ENCODE measurements around the gene PRR15L. TPM values are rescaled to one million over a fixed set of nuclear protein-coding genes. Genes with fewer than 3 reads are reported as not detected.

PRR15L gene
- total RNA-seq, 4 donors from 2014 or later = 9.9 to 45.1 (median 24.3) TPM

DNA sequence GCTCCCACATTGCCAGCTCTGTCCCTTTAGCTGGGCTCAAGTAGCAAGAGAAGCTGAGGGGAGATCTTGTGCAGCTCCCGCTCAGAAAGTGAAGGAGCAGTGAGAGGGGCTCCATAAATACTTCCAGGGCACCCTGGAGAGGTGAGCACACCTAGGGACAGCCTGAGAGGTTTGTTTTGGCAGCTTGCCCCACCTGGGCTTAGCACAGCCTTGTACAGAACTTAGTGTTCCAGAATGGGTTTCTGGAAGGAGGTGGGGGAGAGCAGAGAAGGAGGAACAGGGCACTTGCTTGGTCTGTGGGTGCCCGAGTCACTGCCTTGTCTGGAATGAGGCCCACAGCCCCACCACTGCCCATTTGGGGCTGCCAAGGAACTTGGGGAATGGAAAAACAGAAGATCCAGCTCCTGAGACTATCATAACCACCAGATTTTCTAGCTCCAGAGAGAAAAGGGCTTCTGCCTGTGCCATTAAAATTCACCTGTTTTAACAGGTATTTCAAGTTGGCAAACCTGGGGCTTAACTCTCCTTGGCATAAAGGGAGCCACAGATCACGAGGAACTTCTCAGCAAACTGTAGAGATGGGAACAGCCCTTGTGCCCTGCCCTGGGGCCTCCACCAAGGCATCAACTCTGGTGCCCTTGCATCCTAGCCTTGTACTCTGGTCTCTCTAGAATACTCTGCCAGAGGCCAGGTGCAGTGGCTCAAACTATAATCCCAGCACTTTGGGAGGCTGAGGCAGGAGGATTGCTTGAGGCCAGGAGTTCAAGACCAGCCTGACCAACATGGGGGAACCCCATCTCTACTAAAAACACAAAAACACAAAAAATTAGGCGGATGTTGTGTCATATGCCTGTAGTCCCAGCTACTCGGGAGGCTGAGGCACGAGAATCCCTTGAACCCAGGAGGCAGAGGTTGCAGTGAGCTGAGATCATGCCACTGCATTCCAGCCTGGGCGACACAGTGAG, 1.9 kb downstream of the PRR15L start:
- DNase-seq (ENCODE audit: low spot score in 2 of 2) = no peak
- 76 to 81% methylated on average over 7 of the region's 7 CpGs for WGBS, 2 donors
- TF ChIP-seq, protein P1, sequence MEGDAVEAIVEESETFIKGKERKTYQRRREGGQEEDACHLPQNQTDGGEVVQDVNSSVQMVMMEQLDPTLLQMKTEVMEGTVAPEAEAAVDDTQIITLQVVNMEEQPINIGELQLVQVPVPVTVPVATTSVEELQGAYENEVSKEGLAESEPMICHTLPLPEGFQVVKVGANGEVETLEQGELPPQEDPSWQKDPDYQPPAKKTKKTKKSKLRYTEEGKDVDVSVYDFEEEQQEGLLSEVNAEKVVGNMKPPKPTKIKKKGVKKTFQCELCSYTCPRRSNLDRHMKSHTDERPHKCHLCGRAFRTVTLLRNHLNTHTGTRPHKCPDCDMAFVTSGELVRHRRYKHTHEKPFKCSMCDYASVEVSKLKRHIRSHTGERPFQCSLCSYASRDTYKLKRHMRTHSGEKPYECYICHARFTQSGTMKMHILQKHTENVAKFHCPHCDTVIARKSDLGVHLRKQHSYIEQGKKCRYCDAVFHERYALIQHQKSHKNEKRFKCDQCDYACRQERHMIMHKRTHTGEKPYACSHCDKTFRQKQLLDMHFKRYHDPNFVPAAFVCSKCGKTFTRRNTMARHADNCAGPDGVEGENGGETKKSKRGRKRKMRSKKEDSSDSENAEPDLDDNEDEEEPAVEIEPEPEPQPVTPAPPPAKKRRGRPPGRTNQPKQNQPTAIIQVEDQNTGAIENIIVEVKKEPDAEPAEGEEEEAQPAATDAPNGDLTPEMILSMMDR (IDR thresholded peaks at IDR 0.05) = no peak
- TF ChIP-seq POLR2A (IDR thresholded peaks at IDR 0.05) = no peak
- intact Hi-C loops (cut with DNase I; ENCODE audit: low total_unique reads) = no loop called here
- no peak overlapping the region for H3K4me3 ChIP-seq (ENCODE audit: low read depth, poor library complexity, severe bottlenecking)

DNA sequence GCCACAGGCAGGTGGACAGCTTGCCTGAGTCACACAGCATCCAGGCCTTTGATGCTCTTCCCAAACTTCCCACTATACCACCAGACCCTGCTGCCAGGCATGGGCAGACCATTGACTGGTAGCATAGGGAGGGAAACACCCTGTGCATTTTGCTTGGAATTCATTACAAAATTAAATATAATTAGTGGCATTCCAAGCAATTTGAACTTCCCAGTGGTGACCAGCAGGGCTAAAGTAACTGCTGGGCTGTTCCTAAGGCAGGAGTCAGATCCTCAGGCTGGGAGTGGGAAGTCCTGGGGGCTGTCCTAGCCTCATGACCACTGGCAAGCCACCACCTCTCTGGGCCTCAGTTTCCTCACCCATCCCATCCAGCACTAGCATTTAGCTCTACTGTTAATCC, 3.8 kb downstream of the PRR15L start:
- TF ChIP-seq, protein P1 (IDR thresholded peaks at IDR 0.05) = no peak
- no peak for TF ChIP-seq POLR2A (IDR thresholded peaks at IDR 0.05)
- intact Hi-C loops (cut with DNase I; ENCODE audit: low total_unique reads) = no loop called here
- H3K4me3 ChIP-seq (ENCODE audit: low read depth, poor library complexity, severe bottlenecking) = no peak overlapping the region
- no peak for DNase-seq (ENCODE audit: low spot score in 2 of 2)

DNA sequence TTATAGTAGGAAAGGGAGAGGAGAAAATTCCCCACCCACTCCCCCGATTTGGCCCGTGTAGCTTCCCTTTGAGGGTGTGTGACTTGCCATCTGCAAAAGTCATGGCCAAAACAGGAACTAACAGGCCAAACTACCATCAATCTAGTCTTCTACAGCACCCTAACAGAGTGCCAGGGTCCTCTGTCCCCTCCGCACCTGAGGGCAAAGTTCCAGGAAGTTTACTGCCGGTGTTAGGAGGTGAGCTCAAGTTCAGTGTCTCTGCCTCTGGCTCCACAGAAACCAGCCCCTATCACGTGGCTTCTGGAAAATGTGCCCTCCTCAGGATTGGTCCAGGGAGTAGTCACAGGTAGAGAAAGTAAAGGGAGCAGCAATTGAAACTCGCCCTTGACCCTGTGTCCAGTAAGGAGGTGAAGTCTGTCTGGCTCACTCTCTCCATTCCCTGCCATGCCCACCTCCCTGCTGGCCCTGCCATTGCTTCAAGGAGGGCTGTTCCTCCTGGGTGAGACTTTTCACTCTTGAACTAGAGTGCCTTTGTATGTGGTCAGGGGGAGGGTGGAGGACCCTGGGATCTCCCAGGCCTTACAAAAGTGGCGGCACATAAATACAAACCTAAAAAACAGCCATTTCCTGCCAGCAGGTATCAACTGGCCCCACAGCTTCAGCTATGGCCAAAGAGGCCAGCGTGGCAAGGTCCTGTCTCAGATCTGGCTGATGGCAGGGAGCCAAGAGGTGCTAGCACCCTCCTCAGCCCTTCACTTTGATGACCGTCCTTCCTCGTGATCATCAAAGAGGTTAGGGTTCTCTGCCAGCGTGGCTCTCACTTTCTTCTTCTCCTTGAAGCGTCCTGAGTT, 5.3 kb downstream of the PRR15L start:
- intact Hi-C loops (cut with DNase I; ENCODE audit: low total_unique reads) = no loop called here
- no peak overlapping the region for H3K4me3 ChIP-seq (ENCODE audit: low read depth, poor library complexity, severe bottlenecking)
- WGBS, 2 donors = 75 to 81% methylated on average over 11 to 12 of the region's 12 CpGs
- DNase-seq (ENCODE audit: low spot score in 2 of 2) = no peak
- TF ChIP-seq, protein P1 (IDR thresholded peaks at IDR 0.05) = no peak
- no peak for TF ChIP-seq POLR2A (IDR thresholded peaks at IDR 0.05)

DNA sequence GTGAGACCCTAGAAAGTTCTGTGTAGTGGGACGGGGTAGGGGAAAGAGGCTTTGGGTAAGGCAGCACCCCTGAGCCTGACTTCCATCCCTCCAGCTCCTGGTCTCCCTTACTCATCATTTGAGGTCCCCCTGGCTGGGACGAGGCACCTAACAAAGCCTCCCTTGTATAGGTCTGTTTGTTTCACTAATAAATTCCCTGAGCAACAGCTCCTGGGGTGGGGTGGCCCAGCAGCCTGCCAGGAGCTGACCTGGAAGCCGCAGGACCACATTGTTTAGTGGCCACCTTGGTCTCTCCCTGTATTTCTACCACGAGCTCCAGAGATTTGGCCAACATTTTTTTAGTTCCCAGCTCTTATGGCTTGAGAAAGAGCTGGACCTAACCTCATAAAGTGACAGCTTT, 7.2 kb downstream of the PRR15L start:
- no peak overlapping the region for H3K4me3 ChIP-seq (ENCODE audit: low read depth, poor library complexity, severe bottlenecking)
- WGBS, 2 donors = 85 to 86% methylated on average over 4 of the region's 4 CpGs
- intact Hi-C loops (cut with DNase I; ENCODE audit: low total_unique reads) = no loop called here
- no peak for TF ChIP-seq POLR2A (IDR thresholded peaks at IDR 0.05)
- TF ChIP-seq, protein P1 (IDR thresholded peaks at IDR 0.05) = no peak
- DNase-seq (ENCODE audit: low spot score in 2 of 2) = no peak

DNA sequence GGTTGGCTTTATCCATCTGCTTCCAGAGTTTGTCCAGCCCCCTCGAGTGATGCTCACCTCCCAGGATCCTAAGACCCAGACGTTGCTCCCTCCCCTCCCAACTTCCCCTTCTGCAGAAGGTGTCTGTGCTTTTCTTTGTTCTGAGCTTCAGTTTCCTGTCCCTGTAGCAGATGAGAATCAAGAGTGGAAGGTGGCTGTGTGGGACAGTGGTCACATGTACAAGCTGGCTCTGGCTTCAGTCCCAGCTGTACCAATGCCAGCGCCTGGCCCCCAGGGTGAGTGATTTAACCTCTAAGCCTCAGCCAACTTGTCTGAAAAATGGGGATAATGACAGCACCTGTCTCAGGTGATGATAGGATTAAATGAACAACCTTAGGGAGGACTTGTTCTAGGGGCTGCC, 7.7 kb downstream of the PRR15L start:
- DNase-seq (ENCODE audit: low spot score in 2 of 2) = no peak
- no peak overlapping the region for H3K4me3 ChIP-seq (ENCODE audit: low read depth, poor library complexity, severe bottlenecking)
- intact Hi-C loops (cut with DNase I; ENCODE audit: low total_unique reads) = no loop called here

More for the DNA sequence above, 7.7 kb downstream of the PRR15L start:
- TF ChIP-seq, protein P1 (IDR thresholded peaks at IDR 0.05) = no peak
- no peak for TF ChIP-seq POLR2A (IDR thresholded peaks at IDR 0.05)
- WGBS, 2 donors = 58 to 73% methylated on average over 3 of the region's 3 CpGs

Measured in lower leg skin (tissue), 4 donors.